IMR-90 (cell line): ENCODE results near the gene MUC5B. TPM values are rescaled to one million over a fixed set of nuclear protein-coding genes. Genes with fewer than 3 reads are reported as not detected.

Source experiments
- ATAC-seq: fragments of 200-7000 bp; cut with Tn5 transposase; 2 replicates; pipeline ENCODE4 v1.9.1; 2020; ENCODE audit warnings: low read depth, mild to moderate bottlenecking, moderate library complexity
- BruUV-seq: library from RNA; stranded (reverse); fragments of 400-500 nt; replicated peaks from 2 replicates; lab custom pipeline; 2021; lab: Mats Ljungman, UMichigan
- CTCF ChIA-PET: fragments of 300-600 bp; formaldehyde crosslinking; extraction: SDS; loops from one replicate; lab custom pipeline; 2021; ENCODE audit warnings: antibody characterized with exemption; lab: Yijun Ruan, JAX
- POLR2A ChIA-PET: fragments of 300-600 bp; sonication (Branson Sonifier 250); formaldehyde crosslinking; loops from one replicate; lab custom pipeline; 2022; ENCODE audit warnings: antibody characterized with exemption; ENCODE audit not compliant: unreplicated experiment; lab: Charles Lee
- DNase-seq: peaks from one replicate; pipeline ENCODE4 v3.0.0; 2013
- H2AFZ ChIP-seq: replicated peaks from 2 replicates; pipeline ENCODE3; 2013; ENCODE audit warnings: low read length, mild to moderate bottlenecking; ENCODE audit not compliant: poor library complexity
- H2AK5ac ChIP-seq: 2 replicates; pipeline ENCODE4 v1.6.1; 2013; ENCODE audit warnings: low read depth, low read length, inconsistent platforms
- H2AK9ac ChIP-seq: replicated peaks from 2 replicates; pipeline ENCODE3; 2013; ENCODE audit warnings: mild to moderate bottlenecking, low read depth, low read length, moderate library complexity; ENCODE audit not compliant: poor library complexity
- H2BK120ac ChIP-seq: 2 replicates; pipeline ENCODE4 v1.6.1; 2013; ENCODE audit warnings: low read depth, low read length, inconsistent platforms
- H2BK15ac ChIP-seq: 3 replicates; pipeline ENCODE4 v1.6.1; 2013; ENCODE audit warnings: low read depth, low read length, inconsistent platforms
- H2BK20ac ChIP-seq: 2 replicates; pipeline ENCODE4 v1.6.1; 2013; ENCODE audit warnings: low read depth, mild to moderate bottlenecking, inconsistent platforms, low read length, moderate library complexity
- H2BK5ac ChIP-seq: 2 replicates; pipeline ENCODE4 v1.6.1; 2013; ENCODE audit warnings: mild to moderate bottlenecking, low read depth, low read length, inconsistent platforms; ENCODE audit not compliant: poor library complexity, severe bottlenecking
- H3K14ac ChIP-seq: replicated peaks from 2 replicates; pipeline ENCODE4 v1.6.1; 2013; ENCODE audit warnings: low read depth, low read length, inconsistent platforms
- H3K18ac ChIP-seq: 2 replicates; pipeline ENCODE4 v1.6.1; 2013; ENCODE audit warnings: low read depth, low read length, control low read depth
- H3K23ac ChIP-seq: 2 replicates; pipeline ENCODE4 v1.6.1; 2013; ENCODE audit warnings: low read depth, low read length, inconsistent platforms
- H3K27ac ChIP-seq: 2 replicates; pipeline ENCODE4 v1.5.1; 2013; ENCODE audit warnings: mild to moderate bottlenecking, control low read depth, low read length; ENCODE audit not compliant: insufficient read depth
- H3K27me3 ChIP-seq: 2 replicates; pipeline ENCODE4 v1.6.1; 2013; ENCODE audit warnings: low read length; ENCODE audit not compliant: control insufficient read depth, insufficient read depth
- H3K36me3 ChIP-seq: 2 replicates; pipeline ENCODE4 v1.6.1; 2013; ENCODE audit warnings: low read length, mixed read lengths; ENCODE audit not compliant: control insufficient read depth, insufficient read depth
- H3K4ac ChIP-seq: 2 replicates; pipeline ENCODE4 v1.6.1; 2013; ENCODE audit warnings: low read depth, low read length, inconsistent platforms
- H3K4me1 ChIP-seq: 2 replicates; pipeline ENCODE4 v1.6.1; 2013; ENCODE audit warnings: low read length, mixed read lengths; ENCODE audit not compliant: control insufficient read depth, insufficient read depth
- H3K4me2 ChIP-seq: 2 replicates; pipeline ENCODE4 v1.6.1; 2013; ENCODE audit warnings: low read depth, mild to moderate bottlenecking, control low read depth, low read length, moderate library complexity
- H3K4me3 ChIP-seq: 2 replicates; pipeline ENCODE4 v1.5.1; 2013; ENCODE audit warnings: low read depth, mild to moderate bottlenecking, control low read depth, low read length, moderate library complexity; ENCODE audit not compliant: insufficient read depth
- H3K56ac ChIP-seq: 2 replicates; pipeline ENCODE4 v1.6.1; 2013; ENCODE audit warnings: low read length, inconsistent platforms; ENCODE audit not compliant: insufficient read depth; ENCODE audit errors: extremely low read depth
- H3K79me1 ChIP-seq, 2 experiments: 2 replicates each; pipeline ENCODE4 v1.6.1; 2013; ENCODE audit warnings: low read length in 2 of 2, inconsistent platforms in 1 of 2, low read depth in 1 of 2
- H3K9ac ChIP-seq: 2 replicates; pipeline ENCODE4 v1.6.1; 2013; ENCODE audit warnings: low read depth, low read length, control low read depth
- H3K9me1 ChIP-seq: 2 replicates; pipeline ENCODE4 v1.6.1; 2013; ENCODE audit warnings: low read length, inconsistent platforms; ENCODE audit not compliant: insufficient read depth
- H3K9me3 ChIP-seq: 2 replicates; pipeline ENCODE4 v1.6.1; 2013; ENCODE audit warnings: low read length; ENCODE audit not compliant: control insufficient read depth, insufficient read depth
- H4K20me1 ChIP-seq: 2 replicates; pipeline ENCODE4 v1.6.1; 2013; ENCODE audit warnings: low read length, inconsistent platforms; ENCODE audit not compliant: insufficient read depth
- H4K5ac ChIP-seq: 2 replicates; pipeline ENCODE4 v1.6.1; 2013; ENCODE audit warnings: mild to moderate bottlenecking, low read depth, low read length, control low read depth
- H4K8ac ChIP-seq, 2 experiments: 2 replicates each; pipeline ENCODE4 v1.6.1; 2013; ENCODE audit warnings: low read depth in 2 of 2, low read length in 2 of 2, control low read depth in 1 of 2, inconsistent platforms in 1 of 2
- H4K91ac ChIP-seq: 2 replicates; pipeline ENCODE4 v1.6.1; 2013; ENCODE audit warnings: low read depth, low read length, inconsistent platforms; ENCODE audit not compliant: insufficient read depth
- BHLHE40 ChIP-seq: fragments of 150-350 bp; IDR thresholded peaks from 2 replicates; pipeline ENCODE4 v1.6.1; 2016; ENCODE audit warnings: mild to moderate bottlenecking, low read depth, low read length
- CEBPB ChIP-seq: IDR thresholded peaks from 2 replicates; pipeline ENCODE4 v1.6.1; 2012; ENCODE audit warnings: low read depth, low read length, improper control_type of control experiment
- CTCF ChIP-seq: conservative IDR thresholded peaks from 2 replicates; pipeline ENCODE4 v1.5.1; 2012; ENCODE audit warnings: mild to moderate bottlenecking, low read depth, low read length, improper control_type of control experiment
- ELK1 ChIP-seq: fragments of 150-350 bp; IDR thresholded peaks from 2 replicates; pipeline ENCODE4 v1.6.1; 2016; ENCODE audit warnings: low read depth, mild to moderate bottlenecking, low read length, moderate library complexity, borderline replicate concordance
- FOS ChIP-seq: fragments of 150-350 bp; IDR thresholded peaks from 2 replicates; pipeline ENCODE4 v1.6.1; 2016; ENCODE audit warnings: low read depth, low read length
- MAFK ChIP-seq: IDR thresholded peaks from 2 replicates; pipeline ENCODE4 v1.6.1; 2012; ENCODE audit warnings: low read depth, low read length, improper control_type of control experiment
- MAZ ChIP-seq: IDR thresholded peaks from 2 replicates; pipeline ENCODE4 v1.6.1; 2012; ENCODE audit warnings: low read depth, mild to moderate bottlenecking, low read length, improper control_type of control experiment, moderate library complexity, borderline replicate concordance
- MXI1 ChIP-seq: IDR thresholded peaks from 2 replicates; pipeline ENCODE4 v1.6.1; 2012; ENCODE audit warnings: low read depth, mild to moderate bottlenecking, low read length, moderate library complexity, borderline replicate concordance
- USF2 ChIP-seq: fragments of 150-350 bp; IDR thresholded peaks from 2 replicates; pipeline ENCODE4 v1.6.1; 2017; ENCODE audit warnings: mild to moderate bottlenecking, antibody characterized with exemption, low read length, low read depth
- whole genome bisulfite sequencing, 2 experiments: methylation state at CpG; one replicate each; pipeline versions ENCODE4 v1.1.5 to v1.1.7; 2013; ENCODE audit warnings: missing lambda C conversion rate in 2 of 2; ENCODE audit not compliant: insufficient read length in 1 of 2; ENCODE audit errors: extremely low coverage in 2 of 2; 5-methylcytosine and 5-hydroxymethylcytosine counted together
- dilution Hi-C: fragments of 300-500 bp; cut with HindIII; formaldehyde crosslinking; loops from one replicate; pipeline ENCODE4 v1.14.3; 2018; ENCODE audit warnings: low sequenced_read_pairs; ENCODE audit not compliant: unreplicated experiment
- in situ Hi-C: fragments of 300-500 bp; cut with MboI; formaldehyde crosslinking; loops from 3 replicates; pipeline ENCODE4 v1.14.3; 2019; ENCODE audit warnings: low sequenced_read_pairs, inconsistent platforms, mixed read lengths
- intact Hi-C: fragments of 100-400 bp; cut with micrococcal nuclease; formaldehyde crosslinking; loops from 2 replicates; pipeline ENCODE4 v1.10.0; 2022
- polyA plus RNA-seq, 3 experiments: library from polyadenylated mRNA; depleted of rRNA; stranded (reverse); fragments of >200 nt; gene quantifications; 2 replicates each; pipeline ENCODE4 v1.2.3, GENCODE V29; 2012; ENCODE audit warnings: low replicate concordance in 1 of 3
- total RNA-seq: library from RNA; depleted of rRNA; stranded (reverse); fragments of >200 nt; gene quantifications from 2 replicates; pipeline ENCODE4 v1.2.3, GENCODE V29; 2012

MUC5B gene
- total and polyA plus RNA-seq, 2 of the 4 experiments (the other 2 are of a cell fraction): not detected

GRCh38 chr11:1225386-1226225 lies 2.7 kb downstream of the MUC5B start:
- Histone ChIP-seq H3K4me2 (no peak overlapping the region), H3K27ac (no peak overlapping the region), H3K27me3 (peaks cover 11% of the 10 kb centered on the region; the same call in 1 of the 2 replicates), H2AFZ (peak overlapping the region; percentile 6), H3K79me1 (no peaks in the 10 kb centered on the region), H2BK120ac (no peak overlapping the region), H2BK20ac (no peak overlapping the region), H3K9ac (no peak overlapping the region), H4K91ac (no peak overlapping the region), H3K56ac (no peak overlapping the region), H4K20me1 (no peaks in the 10 kb centered on the region), H3K14ac (no peak overlapping the region), H4K8ac (no peak overlapping the region), H2BK5ac (no peak overlapping the region), H3K9me1 (no peaks in the 10 kb centered on the region), H3K23ac (no peak overlapping the region), H2AK9ac (no peak overlapping the region), H2AK5ac (no peak overlapping the region), H3K4me1 (no peaks in the 10 kb centered on the region), H2BK15ac (no peak overlapping the region), H3K36me3 (no peaks in the 10 kb centered on the region), H3K9me3 (no peaks in the 10 kb centered on the region), H3K4ac (no peak overlapping the region), H4K5ac (no peak overlapping the region), H3K4me3 (no peak overlapping the region), H3K18ac (no peak overlapping the region)
- ChIA-PET CTCF (interaction anchor here (0.8 kb wide), 1 partner anchor 12 kb away, joined by 3 read pairs; no protein-coding TSS in a partner anchor), POLR2A (no interaction called here)
- dilution Hi-C loops (no loop called here), intact Hi-C loops (no loop called here), in situ Hi-C loops (no loop called here)
- no peak for ATAC-seq
- WGBS, 2 experiments: 85% methylated on average over 12 of the region's 29 CpGs; no CpG with 5 or more reads in 1 of the 2 experiments
- TF ChIP-seq CTCF: no peak
- no peak for TF ChIP-seq ELK1
- no peak for TF ChIP-seq MAZ
- no peak for TF ChIP-seq MXI1
- no peak for TF ChIP-seq FOS
- no peak for TF ChIP-seq USF2
- no peak for TF ChIP-seq BHLHE40
- no peak for TF ChIP-seq MAFK
- no peak for TF ChIP-seq CEBPB
- BruUV-seq: no TSS peak
- DNase-seq: no peak
